Esophagus (tissue), 2 donors: ENCODE data around the gene ARL4D. TPM values are rescaled to one million over a fixed set of nuclear protein-coding genes. Genes with fewer than 3 reads are reported as not detected.
"Not testable (repeated sequence)": the region's sequence is repeated elsewhere in the genome, so short reads cannot be mapped to it uniquely, and the experiment has no call there.

Experiments
- H3K27ac ChIP-seq, 2 donors: one replicate each; pipeline ENCODE4 v1.5.1; 2013; ENCODE audit warnings: low read depth in 2 of 2, mild to moderate bottlenecking in 2 of 2, inconsistent platforms in 1 of 2, low read length in 1 of 2, moderate library complexity in 1 of 2
- H3K27me3 ChIP-seq, 2 donors: one replicate each; pipeline ENCODE4 v1.6.1; 2013; ENCODE audit warnings: low read length in 2 of 2, control low read depth in 1 of 2, mild to moderate bottlenecking in 1 of 2; ENCODE audit not compliant: insufficient read depth in 2 of 2, control insufficient read depth in 1 of 2
- H3K36me3 ChIP-seq, 2 donors: one replicate each; pipeline ENCODE4 v1.6.1; 2013; ENCODE audit warnings: low read length in 1 of 2; ENCODE audit not compliant: control insufficient read depth in 2 of 2, insufficient read depth in 2 of 2
- H3K4me1 ChIP-seq, 2 donors: one replicate each; pipeline ENCODE4 v1.6.1; 2013; ENCODE audit warnings: low read length in 1 of 2; ENCODE audit not compliant: control insufficient read depth in 2 of 2, insufficient read depth in 2 of 2
- H3K4me3 ChIP-seq, 2 donors: one replicate each; pipeline ENCODE4 v1.5.1; 2013; ENCODE audit warnings: low read length in 2 of 2, mild to moderate bottlenecking in 2 of 2, low read depth in 1 of 2, moderate library complexity in 1 of 2
- H3K9me3 ChIP-seq, 2 donors: one replicate each; pipeline ENCODE4 v1.6.1; 2013; ENCODE audit warnings: mild to moderate bottlenecking in 2 of 2, low read depth in 1 of 2, low read length in 1 of 2, moderate library complexity in 1 of 2; ENCODE audit not compliant: control insufficient read depth in 2 of 2, insufficient read depth in 1 of 2
- WGBS, 2 donors: extraction: QIAGEN DNeasy Blood & Tissue Kit; methylation state at CpG; one replicate each; pipeline ENCODE4 v1.1.7; 2013; 5-methylcytosine and 5-hydroxymethylcytosine counted together
- polyA plus RNA-seq, 2 donors: library from polyadenylated mRNA; stranded (reverse); fragments of 200-250 nt; gene quantifications; one replicate each; pipeline ENCODE4 v1.2.3, GENCODE V29; 2013
- donor health status: healthy with polysubstance abuse.
- donor health status: Bipolar disorder and iron deficiency.

Gene ARL4D
- polyA plus RNA-seq, 2 donors = 36.3 to 92.2 TPM

GRCh38 chr17:43392397-43392796 lies 6.4 kb upstream of the ARL4D start:
- H3K9me3 ChIP-seq = no peaks in the 10 kb centered on the region

DNA sequence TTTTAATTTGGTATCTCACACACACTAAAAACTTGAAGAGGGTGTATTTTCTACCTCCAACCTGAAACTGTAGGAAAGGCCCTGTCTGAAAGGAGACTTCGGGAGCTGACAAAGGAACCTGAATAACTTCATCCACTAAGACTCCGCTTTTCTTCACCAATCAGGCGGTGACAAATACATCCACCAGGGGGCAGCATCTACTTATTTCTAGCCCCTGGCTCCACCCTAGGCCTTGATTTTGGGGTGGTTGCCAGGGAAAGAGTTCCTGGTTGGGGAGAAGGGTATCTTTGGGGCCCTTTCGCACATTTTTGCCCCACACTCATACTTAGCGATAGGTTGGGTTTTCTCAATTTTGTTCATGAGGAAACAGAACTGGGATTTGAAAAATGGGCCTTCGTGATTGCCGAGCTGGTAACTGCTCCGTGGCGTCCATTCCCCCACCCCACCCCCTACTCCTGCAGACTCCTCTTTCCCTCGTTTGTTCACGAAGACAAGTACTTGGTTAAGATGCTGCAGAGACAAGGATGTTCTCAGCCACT lies 4.8 kb upstream of the ARL4D start:
- no peaks in the 10 kb centered on the region for H3K9me3 ChIP-seq
- no peaks in the 10 kb centered on the region for H3K36me3 ChIP-seq
- H3K27me3 ChIP-seq = no peaks in the 10 kb centered on the region
- H3K4me1 ChIP-seq = peaks cover 0 to 7% of the 10 kb centered on the region in 2 donors
- 27 to 28% methylated on average over 11 of the region's 11 CpGs for WGBS, 2 donors
- H3K27ac ChIP-seq = peak overlapping the region; percentile 52 to 59
- H3K4me3 ChIP-seq = no peak overlapping the region

More at GRCh38 chr17:43392397-43392796, 6.4 kb upstream of the ARL4D start:
- Histone ChIP-seq H3K36me3 (no peaks in the 10 kb centered on the region), H3K27ac (no peak overlapping the region), H3K27me3 (no peaks in the 10 kb centered on the region), H3K4me3 (no peak overlapping the region), H3K4me1 (peaks cover 0 to 7% of the 10 kb centered on the region in 2 donors)
- 83 to 84% methylated on average over 6 of the region's 6 CpGs for WGBS, 2 donors

DNA sequence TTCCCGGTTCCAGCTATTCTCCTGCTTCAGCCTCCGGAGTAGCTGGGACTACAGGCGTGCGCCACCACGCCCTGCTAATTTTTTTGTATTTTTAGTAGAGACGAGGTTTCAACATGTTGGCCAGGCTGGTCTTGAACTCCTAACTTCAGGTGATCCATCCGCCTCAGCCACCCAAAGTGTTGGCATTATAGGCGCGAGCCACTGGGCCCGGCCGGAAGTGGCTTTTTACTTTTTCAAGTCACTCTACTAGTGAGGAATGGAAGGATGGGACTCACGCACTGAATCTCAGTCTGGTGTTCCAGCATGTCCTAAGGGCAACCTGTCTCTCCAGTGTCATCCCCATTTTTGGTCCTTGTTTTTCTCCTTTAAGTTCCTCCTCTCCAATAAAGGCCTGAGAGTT lies 4.1 kb upstream of the ARL4D start:
- H3K4me1 ChIP-seq, H3K27me3 ChIP-seq, H3K9me3 ChIP-seq, H3K36me3 ChIP-seq, H3K4me3 ChIP-seq: not testable (repeated sequence)
- 89 to 91% methylated on average over 12 of the region's 12 CpGs for WGBS, 2 donors
- H3K27ac ChIP-seq = peak overlapping the region; percentile 29 to 45

DNA sequence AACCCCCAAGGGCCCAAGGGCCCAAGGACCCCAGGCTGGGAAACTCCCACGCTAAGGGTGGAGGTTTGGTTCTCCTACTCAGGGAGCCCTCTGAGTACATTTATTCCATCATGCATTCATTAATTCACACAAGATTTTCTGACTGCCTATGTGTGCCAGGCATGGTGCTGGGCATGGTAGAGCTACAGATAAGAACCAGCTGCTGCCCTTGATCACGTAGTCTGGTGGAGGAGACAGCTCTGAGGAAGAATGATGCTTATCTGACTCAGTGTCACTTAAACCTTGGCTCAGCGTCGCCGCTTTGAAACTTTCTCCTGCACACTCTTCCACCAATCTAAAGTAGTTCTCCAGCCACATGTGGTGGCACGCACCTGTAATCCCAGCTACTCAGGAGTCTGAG lies 3.6 kb upstream of the ARL4D start:
- peaks cover 0 to 3% of the 10 kb centered on the region in 2 donors for H3K36me3 ChIP-seq
- H3K9me3 ChIP-seq = no peaks in the 10 kb centered on the region
- peak overlapping the region; percentile 29 to 45 for H3K27ac ChIP-seq
- peaks cover 0 to 7% of the 10 kb centered on the region in 2 donors for H3K4me1 ChIP-seq
- no peak overlapping the region for H3K4me3 ChIP-seq
- no peaks in the 10 kb centered on the region for H3K27me3 ChIP-seq
- WGBS, 2 donors = 77 to 83% methylated on average over 6 of the region's 6 CpGs

DNA sequence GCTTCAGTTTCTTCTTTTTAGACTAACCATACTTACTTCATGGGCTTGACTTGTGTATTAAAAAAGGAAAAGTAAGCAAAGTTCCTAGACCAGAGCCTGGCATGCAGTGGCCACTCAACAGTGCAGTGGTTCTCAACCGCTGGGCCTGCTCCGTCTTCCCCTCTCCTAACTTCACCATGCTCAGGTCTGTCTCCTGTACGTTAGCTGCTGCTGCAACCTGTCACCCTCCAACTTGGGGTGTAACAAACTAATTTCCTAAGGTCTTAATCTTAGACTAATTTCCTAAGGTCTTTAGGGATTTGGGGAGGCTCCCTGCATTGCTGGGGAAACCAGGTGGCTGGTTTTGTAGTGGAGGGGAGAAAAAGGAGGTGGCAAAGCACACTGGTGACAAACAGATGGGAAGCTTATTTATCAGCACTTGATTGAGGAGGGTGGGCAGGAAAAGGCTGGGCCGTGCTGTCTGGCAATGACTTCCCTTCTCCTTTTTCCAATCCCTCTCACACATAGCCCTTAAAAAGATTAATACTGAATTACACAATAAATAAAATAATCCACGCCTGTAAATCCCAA lies 2.2 kb upstream of the ARL4D start:
- 75 to 79% methylated on average over 5 of the region's 5 CpGs for WGBS, 2 donors
- Histone ChIP-seq H3K4me1 (peaks cover 0 to 7% of the 10 kb centered on the region in 2 donors), H3K27me3 (no peaks in the 10 kb centered on the region), H3K36me3 (peaks cover 0 to 4% of the 10 kb centered on the region in 2 donors), H3K9me3 (no peaks in the 10 kb centered on the region), H3K27ac (peak overlapping the region; percentile 77 to 89), H3K4me3 (no peak overlapping the region)

- Histone ChIP-seq H3K9me3 (no peaks in the 10 kb centered on the region), H3K4me1 (peaks cover 0 to 8% of the 10 kb centered on the region in 2 donors), H3K4me3 (peak overlapping the region; percentile 89 to 95), H3K27me3 (no peaks in the 10 kb centered on the region), H3K27ac (peak overlapping the region; percentile 56 to 87), H3K36me3 (peaks cover 0 to 4% of the 10 kb centered on the region in 2 donors)
- WGBS, 2 donors = 51 to 65% methylated on average over 27 to 28 of the region's 28 CpGs
Observed at GRCh38 chr17:43399839-43400328, 1.1 kb downstream of the ARL4D start.

- WGBS, 2 donors = 44 to 53% methylated on average over 4 of the region's 4 CpGs
- no peaks in the 10 kb centered on the region for H3K27me3 ChIP-seq
- peaks cover 0 to 4% of the 10 kb centered on the region in 2 donors for H3K36me3 ChIP-seq
- H3K27ac ChIP-seq = peak overlapping the region; percentile 61 to 90
- peaks cover 0 to 8% of the 10 kb centered on the region in 2 donors for H3K4me1 ChIP-seq
- H3K4me3 ChIP-seq = peak overlapping the region; percentile 12 to 95
- H3K9me3 ChIP-seq = no peaks in the 10 kb centered on the region
Observed at GRCh38 chr17:43400943-43401717, 2.3 kb downstream of the ARL4D start.

- Histone ChIP-seq H3K4me3 (peak overlapping the region in 1 of 2 donors; percentile 95), H3K4me1 (peaks cover 0 to 6% of the 10 kb centered on the region in 2 donors), H3K27me3 (no peaks in the 10 kb centered on the region), H3K9me3 (no peaks in the 10 kb centered on the region), H3K36me3 (peaks cover 0 to 4% of the 10 kb centered on the region in 2 donors), H3K27ac (peak overlapping the region; percentile 61 to 90)
- 66 to 76% methylated on average over 6 of the region's 6 CpGs for WGBS, 2 donors
Observed at GRCh38 chr17:43402078-43402477, 3.3 kb downstream of the ARL4D start.

DNA sequence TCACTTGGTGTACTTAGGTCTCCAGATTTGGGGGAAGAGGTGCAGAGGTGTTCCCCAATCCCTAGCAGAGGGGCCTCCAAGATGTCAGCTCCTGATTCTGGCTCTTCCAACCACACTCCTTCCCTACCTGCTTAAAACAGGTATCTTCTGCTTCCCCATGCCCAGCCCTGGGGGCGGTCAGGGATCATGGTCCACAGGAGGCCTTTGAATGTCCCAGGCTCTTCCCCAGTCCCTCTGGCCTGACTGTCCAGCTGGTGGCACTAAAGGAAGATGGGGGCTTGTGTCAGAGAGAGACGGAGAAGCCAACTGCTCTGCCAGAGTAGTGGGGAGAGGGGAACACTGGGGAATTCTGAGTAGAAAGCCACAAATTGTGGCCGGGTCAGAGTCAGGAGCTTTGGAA lies 3.8 kb downstream of the ARL4D start:
- H3K4me3 ChIP-seq = no peak overlapping the region
- H3K27me3 ChIP-seq = no peaks in the 10 kb centered on the region
- H3K36me3 ChIP-seq = peaks cover 0 to 4% of the 10 kb centered on the region in 2 donors
- H3K9me3 ChIP-seq = no peaks in the 10 kb centered on the region
- WGBS, 2 donors = 88 to 92% methylated on average over 3 of the region's 3 CpGs
- H3K4me1 ChIP-seq = peaks cover 0 to 6% of the 10 kb centered on the region in 2 donors
- peak overlapping the region; percentile 61 to 90 for H3K27ac ChIP-seq
